ENCODE measurements around the gene EXOSC7. TPM values are rescaled to one million over a fixed set of nuclear protein-coding genes. Genes with fewer than 3 reads are reported as not detected.

The EXOSC7 gene
- total and polyA plus RNA-seq, 10 of the 15 experiments (the other 5 are each of a cell fraction or from before 2014, with no cell fraction given): 58.0 to 193 (median 82.9) TPM

- no peaks in the 10 kb centered on the region for H3K27me3 ChIP-seq (replicated peaks in 1 of 2; ENCODE audit: control insufficient read depth in 2 of 2, insufficient read depth in 2 of 2, low read length in 1 of 2)
- ATAC-seq (no peak), FAIRE-seq (no peak), DNase-seq (ENCODE audit: low read depth, low spot score) (no peak)
- H4K20me1 ChIP-seq (ENCODE audit: control insufficient read depth, insufficient read depth): no peaks in the 10 kb centered on the region
- BruUV-seq (replicated peaks): no TSS peak
- no peak overlapping the region for H3K4me2 ChIP-seq (ENCODE audit: control insufficient read depth, insufficient read depth)
- RAD21 ChIA-PET (ENCODE audit: unreplicated experiment): no interaction called here
- TF ChIP-seq SMARCA5 (IDR thresholded peaks at IDR 0.05) (no peak), EP300 (IDR thresholded peaks at IDR 0.05; ENCODE audit: borderline replicate concordance in 1 of 2, control insufficient read depth in 1 of 2, low read depth in 2 of 2, low read length in 2 of 2) (no peak), ZSCAN29 (IDR thresholded peaks at IDR 0.05) (no peak), POLR2A (IDR thresholded peaks at IDR 0.05; ENCODE audit: low read depth, low read length) (no peak), NR2F1 (conservative IDR thresholded peaks at IDR 0.05) (no peak), IKZF2 (IDR thresholded peaks at IDR 0.05) (no peak), SUPT20H (IDR thresholded peaks at IDR 0.05; ENCODE audit: borderline replicate concordance, control insufficient read depth, low read depth, low read length) (no peak), RB1 (IDR thresholded peaks at IDR 0.05; ENCODE audit: borderline replicate concordance) (no peak)
- intact Hi-C loops (cut with micrococcal nuclease; ENCODE audit: unreplicated experiment) (no loop called here), in situ Hi-C loops (cut with MboI) (no loop called here)
- CTCF ChIA-PET: no interaction called here
- peaks cover 15% of the 10 kb centered on the region for H3K4me1 ChIP-seq (ENCODE audit: control insufficient read depth, insufficient read depth, low read length)
- H3K9me3 ChIP-seq (replicated peaks; ENCODE audit: control insufficient read depth, insufficient read depth, low read length): no peaks in the 10 kb centered on the region
- 100% methylated on average over 1 of the region's 1 CpG for WGBS (ENCODE audit: insufficient coverage, insufficient replicate concordance, low lambda C conversion rate, missing lambda C conversion rate)
- no peaks in the 10 kb centered on the region for H3K79me2 ChIP-seq (ENCODE audit: control insufficient read depth, insufficient read depth, low read length)
- H2AFZ ChIP-seq (ENCODE audit: control insufficient read depth, low read depth, low read length): no peak overlapping the region
- SMC1A ChIA-PET (ENCODE audit: uncharacterized antibody, unreplicated experiment): interaction anchor here (1.1 kb wide), 1 partner anchor 33 kb away, joined by 5 read pairs; no protein-coding TSS in a partner anchor
- H3K36me3 ChIP-seq (ENCODE audit: control insufficient read depth in 2 of 2, insufficient read depth in 2 of 2, low read length in 1 of 2): peaks cover 9 to 39% of the 10 kb centered on the region in 2 experiments
- H3K9ac ChIP-seq (ENCODE audit: control insufficient read depth, insufficient read depth, low read length): no peak overlapping the region
- H3K4me3 ChIP-seq: no peak overlapping the region
- POLR2A ChIA-PET: no interaction called here
- H3K27ac ChIP-seq (ENCODE audit: control insufficient read depth, insufficient read depth): no peak overlapping the region
These were observed 32.1 kb downstream of the EXOSC7 start for GRCh38 chr3:45008117-45008516.

- ATAC-seq (no peak), FAIRE-seq (no peak), DNase-seq (ENCODE audit: low read depth, low spot score) (no peak)
- Histone ChIP-seq H2AFZ (ENCODE audit: control insufficient read depth, low read depth, low read length) (no peak overlapping the region), H3K36me3 (ENCODE audit: control insufficient read depth in 2 of 2, insufficient read depth in 2 of 2, low read length in 1 of 2) (peaks cover 6 to 34% of the 10 kb centered on the region in 2 experiments), H3K4me3 (no peak overlapping the region), H3K27me3 (replicated peaks in 1 of 2; ENCODE audit: control insufficient read depth in 2 of 2, insufficient read depth in 2 of 2, low read length in 1 of 2) (no peaks in the 10 kb centered on the region), H3K9ac (ENCODE audit: control insufficient read depth, insufficient read depth, low read length) (no peak overlapping the region), H3K27ac (ENCODE audit: control insufficient read depth, insufficient read depth) (no peak overlapping the region), H3K79me2 (ENCODE audit: control insufficient read depth, insufficient read depth, low read length) (no peaks in the 10 kb centered on the region), H4K20me1 (ENCODE audit: control insufficient read depth, insufficient read depth) (no peaks in the 10 kb centered on the region), H3K9me3 (replicated peaks; ENCODE audit: control insufficient read depth, insufficient read depth, low read length) (no peaks in the 10 kb centered on the region), H3K4me1 (ENCODE audit: control insufficient read depth, insufficient read depth, low read length) (peaks cover 15% of the 10 kb centered on the region), H3K4me2 (ENCODE audit: control insufficient read depth, insufficient read depth) (no peak overlapping the region)
- TF ChIP-seq NFYA (IDR thresholded peaks at IDR 0.05; ENCODE audit: borderline replicate concordance, low read depth, low read length) (no peak), YY1 (IDR thresholded peaks at IDR 0.05; ENCODE audit: low read depth, low read length) (no peak), SUPT20H (IDR thresholded peaks at IDR 0.05; ENCODE audit: borderline replicate concordance, control insufficient read depth, low read depth, low read length) (no peak), BCL11A (IDR thresholded peaks at IDR 0.05; ENCODE audit: low read depth, low read length) (no peak), RB1 (IDR thresholded peaks at IDR 0.05; ENCODE audit: borderline replicate concordance) (no peak), KLF5 (IDR thresholded peaks at IDR 0.05; ENCODE audit: partially characterized antibody) (no peak), EP300 (IDR thresholded peaks at IDR 0.05; ENCODE audit: borderline replicate concordance in 1 of 2, control insufficient read depth in 1 of 2, low read depth in 2 of 2, low read length in 2 of 2) (no peak), ESRRA (IDR thresholded peaks at IDR 0.05; ENCODE audit: low read length) (no peak), TCF7 (IDR thresholded peaks at IDR 0.05; ENCODE audit: borderline replicate concordance) (no peak), CEBPZ (IDR thresholded peaks at IDR 0.05; ENCODE audit: low read depth, low read length) (no peak), IRF4 (IDR thresholded peaks at IDR 0.05; ENCODE audit: low read depth, low read length) (no peak), YBX1 (IDR thresholded peaks at IDR 0.05) (no peak)
- BruUV-seq (replicated peaks): no TSS peak
- RAD21 ChIA-PET (ENCODE audit: unreplicated experiment): no interaction called here
- CTCF ChIA-PET: interaction anchor here (0.7 kb wide), 1 partner anchor 651 kb away, joined by 3 read pairs; no protein-coding TSS in a partner anchor
- SMC1A ChIA-PET (ENCODE audit: uncharacterized antibody, unreplicated experiment): no interaction called here
- POLR2A ChIA-PET: interaction anchor here (1.1 kb wide), 1 partner anchor 12 kb away, joined by 4 read pairs; no protein-coding TSS in a partner anchor
- in situ Hi-C loops (cut with MboI) (no loop called here), intact Hi-C loops (cut with micrococcal nuclease; ENCODE audit: unreplicated experiment) (no loop called here)
- 95% methylated on average over 1 of the region's 1 CpG for WGBS (ENCODE audit: insufficient coverage, insufficient replicate concordance, low lambda C conversion rate, missing lambda C conversion rate)
These were observed 33.8 kb downstream of the EXOSC7 start for GRCh38 chr3:45009868-45010267.

All from GM12878 (cell line).